Cortex of kidney (tissue), 1 donor: ENCODE results near the gene ABCC6.
"Not testable (repeated sequence)": the region's sequence is repeated elsewhere in the genome, so short reads cannot be mapped to it uniquely, and the experiment has no call there.

Source experiments
- DNase-seq: peaks from one replicate; lab custom pipeline; 2025; lab: John Stamatoyannopoulos, UW

Gene ABCC6

DNA sequence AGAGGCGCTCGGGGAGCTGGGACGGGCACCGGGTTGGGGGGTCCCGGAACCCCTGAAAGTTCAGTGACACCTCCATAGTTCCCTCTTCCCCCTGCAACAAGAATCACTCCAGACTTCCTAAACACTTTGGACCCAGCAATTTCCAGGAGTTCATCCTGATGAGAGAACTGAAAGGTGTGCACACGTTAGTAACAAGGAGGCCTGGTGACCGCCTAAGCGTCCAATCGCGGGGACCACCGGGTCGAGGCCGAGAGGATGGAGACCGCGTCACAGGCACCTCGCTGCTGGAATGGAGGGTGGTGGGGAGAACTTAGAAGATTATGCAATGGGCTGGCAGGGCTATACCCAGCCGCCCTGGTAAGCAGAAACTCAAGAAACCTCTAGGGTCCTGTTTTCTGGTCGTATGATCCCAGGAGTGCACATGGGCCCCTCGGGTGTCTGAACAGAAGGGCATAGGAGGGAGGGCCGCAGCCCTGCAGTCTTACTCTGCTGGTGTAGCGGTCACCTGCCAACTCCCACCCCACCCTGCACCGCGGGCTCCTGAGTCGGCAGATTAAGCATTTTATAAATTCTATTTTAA is 458 bp upstream of the ABCC6 start:
- DNase-seq: not testable (repeated sequence)

DNA sequence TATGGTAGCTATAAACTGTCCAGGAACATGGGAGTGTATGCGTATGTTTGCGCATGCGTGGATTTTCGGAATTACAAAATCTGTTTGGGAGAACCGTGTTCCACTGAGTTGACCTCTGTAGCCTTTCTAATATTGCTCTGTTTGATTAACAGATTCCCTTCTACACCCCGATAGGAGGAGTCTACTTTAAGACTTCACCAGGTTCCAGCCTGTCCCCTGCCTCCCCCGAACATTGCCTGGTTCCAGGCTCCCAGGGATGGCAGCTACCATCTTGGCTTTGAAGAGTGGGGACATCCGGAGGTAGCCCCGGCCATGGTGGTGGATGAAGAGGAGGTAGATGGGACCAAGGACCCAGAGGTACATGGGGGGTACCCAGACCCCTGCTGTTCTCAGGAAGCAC is 1.9 kb downstream of the ABCC6 start:
- DNase-seq: not testable (repeated sequence)

DNA sequence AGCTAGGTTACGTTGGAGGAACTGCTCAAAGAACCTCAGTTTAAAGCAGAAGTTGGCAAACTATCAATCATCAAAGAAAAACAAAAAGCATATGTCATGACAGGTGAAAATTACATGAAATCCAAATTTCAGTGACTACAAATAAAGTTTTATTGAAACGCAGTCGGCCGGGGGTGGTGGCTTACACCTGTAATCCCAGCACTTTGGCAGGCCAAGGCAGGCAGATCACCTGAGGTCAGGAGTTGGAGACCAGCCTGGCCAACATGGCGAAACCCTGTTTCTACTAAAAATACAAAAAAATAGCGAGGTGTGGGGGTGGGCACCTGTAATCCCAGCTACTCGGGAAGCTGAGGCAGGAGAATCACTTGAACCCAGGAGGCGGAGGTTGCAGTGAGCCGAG is 2.8 kb downstream of the ABCC6 start:
- not testable (repeated sequence) for DNase-seq

DNA sequence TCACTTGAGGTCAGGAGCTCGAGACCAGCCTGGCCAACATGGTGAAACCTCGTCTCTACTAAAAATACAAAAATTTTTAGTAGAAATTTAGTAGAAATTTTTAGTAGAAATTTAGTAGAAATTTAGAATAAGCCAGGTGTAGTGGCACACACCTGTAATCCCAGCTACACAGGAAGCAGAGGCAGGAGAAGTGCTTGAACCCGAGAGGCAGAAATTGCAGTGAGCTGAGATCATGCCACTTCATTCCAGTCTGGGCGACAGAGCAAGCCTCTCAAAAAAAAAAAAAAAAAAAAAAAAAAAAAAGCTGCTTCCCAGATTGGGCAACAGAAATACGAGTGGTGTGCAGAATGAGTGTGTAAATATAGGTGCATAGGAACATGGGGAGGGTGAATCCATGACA is 4.5 kb downstream of the ABCC6 start:
- not testable (repeated sequence) for DNase-seq

DNA sequence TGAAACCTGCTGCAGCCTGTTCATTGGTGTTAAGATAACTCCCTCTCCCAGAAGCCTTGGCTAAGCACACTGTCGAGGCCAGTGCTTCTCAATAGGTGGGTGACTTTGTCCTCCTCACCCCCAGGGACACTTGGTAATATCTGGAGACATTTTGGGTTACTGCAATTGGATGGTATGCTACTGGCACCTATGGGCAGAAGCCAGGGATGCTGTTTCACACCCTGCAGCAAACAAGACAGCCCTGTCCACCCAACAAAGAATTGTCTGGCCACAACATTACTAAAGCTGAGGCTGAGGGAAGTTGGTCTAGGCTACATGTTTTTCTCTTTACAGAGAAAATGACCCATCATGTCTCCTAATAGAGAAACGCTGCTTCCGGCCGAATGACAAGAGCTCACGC is 4.9 kb downstream of the ABCC6 start:
- DNase-seq: not testable (repeated sequence)

GRCh38 chr16:16213863-16214293 is 9.4 kb downstream of the ABCC6 start:
- not testable (repeated sequence) for DNase-seq

GRCh38 chr16:16211404-16211803 is 11.9 kb downstream of the ABCC6 start:
- not testable (repeated sequence) for DNase-seq

DNA sequence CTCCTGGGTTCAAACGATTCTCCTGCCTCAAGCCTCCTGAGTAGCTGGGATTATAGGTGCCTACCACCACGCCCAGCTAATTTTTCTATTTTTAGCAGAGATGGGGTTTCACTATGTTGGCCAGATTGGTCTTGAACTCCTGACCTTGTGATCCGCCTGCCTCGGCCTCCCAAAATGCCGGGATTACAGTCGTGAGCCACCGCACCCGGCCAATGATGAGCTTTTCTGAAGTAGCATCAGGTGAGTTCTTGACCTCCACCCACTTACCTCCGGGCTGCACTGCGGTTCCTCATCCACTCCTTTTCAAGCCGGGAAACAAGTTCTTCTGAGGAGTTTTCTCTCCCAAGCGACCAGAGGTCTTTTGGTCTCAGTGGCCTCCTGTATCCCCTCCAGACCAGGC is 14.8 kb downstream of the ABCC6 start:
- DNase-seq: not testable (repeated sequence)

GRCh38 chr16:16207787-16208334 is 15.4 kb downstream of the ABCC6 start:
- DNase-seq: not testable (repeated sequence)

DNA sequence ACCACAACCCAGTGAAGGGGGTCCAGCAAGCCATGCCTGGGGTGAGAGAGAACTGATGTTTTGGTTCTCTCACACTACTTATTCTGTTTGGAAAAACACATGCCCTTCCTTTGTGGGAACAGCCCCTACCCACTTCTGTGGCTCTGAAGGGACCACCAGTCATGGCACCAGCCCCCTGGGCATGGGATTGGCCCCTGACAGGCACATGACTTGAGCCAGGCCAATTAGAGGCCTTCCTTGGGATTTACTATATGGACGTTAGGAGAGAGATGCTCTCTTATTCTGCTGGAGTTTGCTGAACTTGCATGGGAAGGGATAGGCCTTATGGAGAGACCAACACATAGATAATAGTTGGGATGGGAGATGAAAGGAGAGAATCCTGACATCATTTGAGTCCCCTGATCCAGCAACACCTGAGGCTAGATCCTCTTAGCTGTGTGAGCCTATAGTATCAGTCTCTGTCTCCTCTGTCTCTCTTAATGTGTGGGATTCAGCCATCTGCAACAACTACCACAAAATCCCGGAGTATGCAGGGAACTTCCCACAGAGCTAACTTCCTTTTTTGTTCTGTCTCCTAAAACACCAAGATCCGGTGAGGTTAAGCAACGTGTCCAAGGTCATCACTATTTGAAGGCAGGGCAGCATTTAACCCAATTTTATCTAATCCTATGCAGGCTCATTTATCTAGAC is 16.1 kb downstream of the ABCC6 start:
- not testable (repeated sequence) for DNase-seq

DNA sequence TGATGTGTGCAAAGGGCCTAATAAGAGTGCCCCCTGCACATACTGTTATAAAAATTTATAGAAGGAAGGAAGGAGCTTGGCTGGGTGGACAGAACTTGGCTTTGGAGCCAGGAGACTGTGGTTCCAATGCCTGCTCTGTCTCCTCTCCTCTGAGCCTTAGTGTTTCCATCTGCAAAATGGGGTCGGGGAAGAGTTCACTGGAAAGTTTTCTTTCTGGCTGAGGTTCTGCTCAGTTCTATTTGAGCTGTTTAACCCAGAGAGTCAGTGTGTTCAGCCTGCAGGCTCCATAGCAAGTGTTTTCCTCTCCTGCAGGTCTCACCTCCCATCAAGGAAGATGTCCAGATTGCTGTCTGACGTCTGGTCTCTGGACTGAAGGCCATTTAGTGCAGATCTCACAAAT is 17.4 kb downstream of the ABCC6 start:
- DNase-seq: not testable (repeated sequence)

DNA sequence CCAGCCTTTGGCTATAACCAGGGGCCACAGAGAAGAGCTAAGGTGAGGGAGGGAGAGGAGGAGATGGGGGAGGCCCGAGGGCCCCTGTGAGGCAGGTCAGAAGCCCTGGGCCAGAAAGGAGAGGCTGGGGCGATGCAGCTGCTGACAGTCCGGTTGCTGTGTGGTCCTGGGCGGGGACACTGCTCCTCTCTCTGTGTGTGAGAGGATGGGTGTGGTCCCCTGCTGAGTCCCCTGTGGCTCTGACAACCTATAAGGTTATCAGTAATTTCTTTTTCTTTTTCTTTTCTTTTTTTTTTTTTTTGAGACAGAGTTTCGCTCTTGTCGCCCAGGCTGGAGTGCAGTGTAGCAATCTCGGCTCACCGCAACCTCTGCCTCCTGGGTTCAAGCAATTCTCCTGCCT is 18.7 kb downstream of the ABCC6 start:
- not testable (repeated sequence) for DNase-seq

- not testable (repeated sequence) for DNase-seq
Observed at GRCh38 chr16:16203494-16203893, 19.8 kb downstream of the ABCC6 start.

- DNase-seq: not testable (repeated sequence)
Observed at GRCh38 chr16:16202400-16203143, 20.7 kb downstream of the ABCC6 start.

GRCh38 chr16:16201880-16202279 is 21.4 kb downstream of the ABCC6 start:
- not testable (repeated sequence) for DNase-seq

DNA sequence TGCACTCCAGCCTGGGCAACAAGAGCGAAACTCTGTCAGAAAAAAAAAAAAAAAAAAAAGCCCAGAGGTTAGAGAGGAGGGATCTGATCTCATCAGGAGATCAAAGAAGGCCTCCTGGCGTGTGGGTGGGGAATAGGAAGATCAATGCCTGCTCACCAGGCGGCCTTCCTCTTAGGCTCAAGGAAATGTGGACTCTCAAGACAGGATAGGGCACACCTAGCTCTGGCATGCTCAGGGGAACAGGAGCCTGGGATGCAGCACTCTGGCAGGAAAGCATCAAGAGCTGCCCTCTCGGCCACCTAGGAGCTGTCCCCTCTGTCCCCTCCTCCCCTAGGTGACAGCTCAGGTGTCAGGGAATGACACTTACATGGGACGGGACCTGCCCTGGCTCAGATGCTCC is 22.9 kb downstream of the ABCC6 start:
- not testable (repeated sequence) for DNase-seq

DNA sequence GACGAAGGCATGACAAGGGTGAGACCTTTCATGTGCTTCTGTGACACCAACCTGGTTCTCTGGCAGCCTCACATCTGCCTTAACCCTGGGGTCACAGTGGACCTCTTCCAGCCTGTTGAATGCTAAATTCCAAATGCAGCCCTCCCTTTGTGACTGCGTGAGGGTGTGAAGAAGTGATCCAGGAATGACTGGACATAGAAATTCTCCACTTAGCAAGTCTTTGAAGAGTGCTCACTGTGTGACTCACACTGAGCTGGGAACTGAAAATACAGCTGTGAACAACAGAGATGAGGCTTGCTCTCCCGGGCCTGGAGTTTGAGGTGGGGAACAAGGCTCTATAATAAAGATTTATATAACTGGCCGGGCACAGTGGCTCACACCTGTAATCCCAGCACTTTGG is 23.9 kb downstream of the ABCC6 start:
- not testable (repeated sequence) for DNase-seq

DNA sequence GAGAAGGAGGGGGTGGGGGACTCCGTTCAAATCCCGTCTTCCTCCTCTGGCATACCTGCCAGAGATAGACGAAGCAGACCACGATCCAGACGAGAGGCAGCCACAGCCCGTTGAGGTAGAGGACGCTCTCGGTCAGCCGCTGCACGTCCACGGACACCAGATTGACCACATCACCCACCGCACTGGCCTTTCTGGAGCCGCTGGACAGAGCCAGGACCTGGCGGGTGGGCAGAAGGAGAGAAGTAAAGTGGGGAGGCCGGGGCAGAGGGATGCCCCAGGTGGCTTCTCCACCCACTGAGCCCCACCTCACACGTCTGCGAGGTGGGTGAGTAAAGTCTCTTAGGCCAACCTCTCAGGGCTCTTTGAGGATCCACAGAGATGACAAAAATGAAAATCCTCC is 25.3 kb downstream of the ABCC6 start:
- DNase-seq: no peak

GRCh38 chr16:16197331-16197730 is 26.0 kb downstream of the ABCC6 start:
- DNase-seq: no peak

- DNase-seq: no peak
Observed at GRCh38 chr16:16196099-16196498, 27.2 kb downstream of the ABCC6 start.

DNA sequence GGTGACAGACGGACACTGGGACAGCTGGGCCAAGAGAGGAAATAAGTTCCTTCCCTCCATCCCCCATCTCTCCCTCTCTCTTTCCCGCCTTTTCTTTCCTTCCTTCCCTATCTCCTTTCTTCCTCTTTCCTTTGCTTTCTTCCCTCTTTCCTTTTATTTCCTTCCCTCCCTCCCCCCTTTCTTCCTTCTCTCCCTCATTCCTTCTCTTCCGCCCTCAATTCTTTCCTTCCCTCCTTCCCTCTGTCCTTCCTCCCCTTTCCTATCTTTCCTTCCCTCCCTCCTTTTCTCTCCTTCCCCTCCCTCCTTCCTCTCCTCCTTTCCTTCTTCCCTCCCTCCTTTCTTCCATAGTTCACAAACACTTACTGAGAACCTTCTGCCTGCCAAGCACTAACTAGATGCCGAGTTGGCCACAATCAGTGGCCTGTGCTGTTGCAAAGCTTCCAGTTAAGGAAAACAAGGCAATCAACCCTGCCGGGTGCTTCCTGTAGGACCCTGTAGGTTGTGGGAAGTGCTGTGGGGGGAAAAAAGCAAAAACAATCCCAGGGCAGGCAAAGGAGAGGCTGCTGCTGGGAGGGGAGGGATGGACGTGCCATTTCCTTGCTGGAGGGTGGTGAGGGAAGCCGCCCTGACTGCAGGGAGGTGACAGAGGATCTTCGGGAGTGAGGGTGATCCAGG is 31.7 kb downstream of the ABCC6 start:
- DNase-seq: no peak

DNA sequence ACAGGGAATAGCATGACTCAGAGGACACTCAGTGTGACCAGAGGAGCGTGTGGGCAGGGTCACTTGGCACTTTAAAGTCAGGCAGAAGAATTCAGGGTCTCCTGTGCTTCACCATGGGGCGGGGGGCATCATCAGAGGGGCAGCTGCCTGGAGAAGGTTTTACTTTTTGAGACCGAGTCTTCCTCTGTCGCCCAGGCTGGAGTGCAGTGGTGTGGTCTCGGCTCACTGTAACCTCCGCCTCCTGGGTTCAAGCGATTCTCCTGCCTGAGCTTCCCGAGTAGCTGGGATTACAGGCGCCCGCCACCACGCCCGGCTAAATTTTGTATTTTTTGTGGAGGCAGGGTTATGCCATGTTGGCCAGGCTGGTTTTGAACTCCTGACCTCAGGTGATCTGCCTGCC is 32.3 kb downstream of the ABCC6 start:
- DNase-seq: not testable (repeated sequence)
